RCC 7860 (cell line): ENCODE measurements around the gene ASS1.

Experiments used
- DNase-seq: peaks from one replicate; pipeline ENCODE4 v3.0.0-alpha.2; 2015; ENCODE audit warnings: low spot score
- FAIRE-seq: peaks from 2 replicates; lab custom pipeline; 2012; peaks lifted over from hg19 to GRCh38; lab: Jason Lieb, UNC

ASS1 gene

DNA sequence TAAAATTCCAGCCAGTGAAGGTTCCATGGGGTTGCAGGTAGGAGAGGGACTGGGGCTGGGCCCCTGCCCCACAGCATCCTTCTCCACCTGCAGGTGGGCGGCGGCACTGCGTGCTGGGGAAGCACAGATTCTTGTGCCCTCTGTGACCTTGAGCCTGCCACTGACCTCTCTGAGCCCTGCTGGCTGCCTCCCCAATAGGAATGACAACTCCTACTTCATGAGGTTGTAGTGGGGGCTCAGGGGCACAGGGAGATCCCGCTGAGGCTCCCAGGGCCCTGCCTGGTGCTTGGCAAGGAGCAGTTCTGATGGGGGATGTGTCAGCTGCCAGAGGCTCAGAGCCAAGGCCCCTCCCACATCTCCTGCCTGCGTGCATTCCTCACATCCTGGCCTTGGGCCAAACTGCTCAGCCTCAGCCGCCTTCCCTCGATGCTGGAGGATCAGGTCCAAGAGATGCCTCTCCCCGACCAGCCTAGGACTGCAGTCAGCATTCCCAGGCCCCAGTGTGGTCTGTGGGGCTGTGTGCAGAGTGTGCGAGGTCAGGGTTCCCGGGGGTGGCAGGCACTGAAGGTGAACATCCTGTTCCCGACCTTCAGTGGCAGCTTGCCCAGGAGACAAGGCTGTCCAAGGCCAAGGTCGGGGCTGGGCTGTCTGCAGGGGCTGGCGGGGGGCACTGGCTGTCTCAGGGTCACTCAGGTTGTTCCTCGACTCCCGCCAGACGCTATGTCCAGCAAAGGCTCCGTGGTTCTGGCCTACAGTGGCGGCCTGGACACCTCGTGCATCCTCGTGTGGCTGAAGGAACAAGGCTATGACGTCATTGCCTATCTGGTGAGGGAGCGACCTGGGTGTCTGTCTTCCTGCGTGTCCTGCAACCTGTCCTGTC, 7.0 kb downstream of the ASS1 start:
- FAIRE-seq, result peak; percentile 74

GRCh38 chr9:130452835-130453234, 8.1 kb downstream of the ASS1 start:
- FAIRE-seq, result no peak

More for the DNA sequence above, 7.0 kb downstream of the ASS1 start:
- peak; percentile 82 for DNase-seq

GRCh38 chr9:130453487-130453886, 8.7 kb downstream of the ASS1 start:
- no peak for FAIRE-seq
- DNase-seq, result peak; percentile 49

More at GRCh38 chr9:130452835-130453234, 8.1 kb downstream of the ASS1 start:
- no peak for DNase-seq

DNA sequence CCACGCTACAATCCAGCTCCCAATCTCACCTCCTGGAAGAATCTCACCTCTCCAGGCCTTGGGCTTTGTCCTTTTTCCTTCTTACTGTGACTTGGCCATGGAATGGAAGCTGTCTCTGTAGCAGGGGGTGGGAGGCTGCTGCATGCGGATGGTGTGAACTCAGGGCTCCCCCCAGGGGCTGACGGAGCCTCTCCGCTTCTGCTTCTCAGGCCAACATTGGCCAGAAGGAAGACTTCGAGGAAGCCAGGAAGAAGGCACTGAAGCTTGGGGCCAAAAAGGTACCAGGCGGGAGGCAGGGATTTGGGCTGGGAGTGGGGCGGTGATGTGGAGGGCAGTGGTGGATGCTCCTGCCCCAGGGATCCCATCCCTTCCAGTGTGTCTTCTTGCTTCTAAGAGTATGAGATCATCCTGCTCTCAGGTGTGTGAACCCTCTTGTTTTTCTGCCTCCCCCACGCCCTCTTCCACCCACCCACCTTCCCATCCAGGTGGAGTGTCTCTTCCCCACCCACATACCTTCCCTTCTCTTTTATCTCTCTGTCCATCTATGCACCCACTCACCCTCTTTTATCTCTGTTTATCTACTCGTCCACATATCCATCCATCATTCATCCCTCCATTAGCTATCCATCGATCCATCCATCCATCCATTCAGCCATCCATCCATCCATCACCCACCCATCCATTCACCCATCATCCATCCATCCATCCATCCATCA, 9.5 kb downstream of the ASS1 start:
- no peak for FAIRE-seq
- no peak for DNase-seq

- DNase-seq, result no peak
- FAIRE-seq, result no peak
Observed at GRCh38 chr9:130454812-130455325, 10.1 kb downstream of the ASS1 start.

- DNase-seq, result no peak
- FAIRE-seq, result no peak
Observed at GRCh38 chr9:130458027-130458803, 13.5 kb downstream of the ASS1 start.

DNA sequence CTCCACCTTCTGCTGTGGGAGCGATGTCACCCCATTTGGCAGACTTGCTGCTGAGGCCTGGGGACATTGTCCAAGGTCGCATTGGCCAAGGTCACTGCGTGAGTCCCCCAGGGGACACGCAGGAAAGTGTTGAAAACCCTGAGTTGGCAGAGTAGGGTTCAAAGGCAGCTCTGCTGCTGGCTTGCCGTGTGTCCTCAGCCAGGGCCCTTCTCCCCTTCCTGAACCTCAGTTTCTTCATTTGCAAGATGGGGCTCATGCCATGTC, 14.0 kb downstream of the ASS1 start:
- FAIRE-seq, result no peak

DNA sequence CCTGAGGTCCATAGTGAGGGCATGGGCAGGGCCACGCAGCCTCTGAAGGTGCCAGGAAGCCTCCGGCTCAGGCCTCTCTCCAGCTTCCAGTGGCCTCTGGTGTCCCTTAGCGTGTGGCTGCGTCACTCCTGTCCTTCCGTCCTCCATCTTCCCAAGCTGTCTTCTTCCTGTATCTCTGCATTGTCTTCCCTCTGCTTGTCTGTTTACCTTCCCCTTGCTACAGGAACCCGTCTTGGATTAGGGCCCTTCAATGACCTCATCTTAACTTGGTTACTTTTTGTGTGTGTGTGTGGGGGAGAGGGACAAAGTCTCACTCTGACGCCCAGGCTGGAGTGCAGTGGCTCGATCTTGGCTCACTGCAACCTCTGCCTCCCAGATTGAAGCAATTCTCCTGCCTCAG, 14.4 kb downstream of the ASS1 start:
- no peak for DNase-seq
- FAIRE-seq, result no peak

More for the DNA sequence above, 14.0 kb downstream of the ASS1 start:
- no peak for DNase-seq

DNA sequence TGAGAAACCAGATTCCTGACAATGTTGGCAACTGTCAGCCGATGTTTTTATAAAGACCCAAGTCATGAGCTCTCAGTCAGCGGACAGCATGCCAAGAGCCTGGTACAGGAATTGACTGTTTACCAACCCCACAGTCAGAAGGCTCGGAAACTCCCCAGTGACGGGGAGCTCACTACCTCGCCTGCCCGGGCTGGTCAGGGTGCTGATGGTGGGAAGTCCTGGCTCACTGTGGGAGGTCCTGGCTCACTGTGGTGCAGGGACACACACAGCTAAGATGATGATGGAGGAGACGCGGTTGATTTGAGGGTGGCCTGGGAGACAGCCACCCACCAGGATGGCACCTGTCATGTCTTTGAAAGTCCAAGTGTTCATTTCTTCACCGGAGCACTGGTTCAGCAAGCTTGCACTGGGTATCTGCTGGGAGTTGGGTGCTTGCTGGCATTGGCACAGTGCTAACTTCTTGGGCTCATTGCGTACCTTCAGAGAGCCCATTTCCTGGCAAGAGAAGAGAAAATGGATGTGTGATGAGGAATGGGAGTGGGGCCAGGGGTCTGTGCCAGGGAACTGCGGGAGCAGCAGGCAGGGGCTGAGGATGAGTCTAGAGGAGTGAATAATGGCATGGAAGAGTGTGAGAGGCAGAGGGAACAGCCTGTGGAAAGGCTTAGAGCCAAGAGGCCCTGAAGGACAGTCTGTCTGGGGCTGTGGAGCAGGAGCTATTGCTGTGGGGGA, 15.3 kb downstream of the ASS1 start:
- DNase-seq (no peak), FAIRE-seq (no peak)

GRCh38 chr9:130461218-130461630, 16.5 kb downstream of the ASS1 start:
- FAIRE-seq, result no peak

DNA sequence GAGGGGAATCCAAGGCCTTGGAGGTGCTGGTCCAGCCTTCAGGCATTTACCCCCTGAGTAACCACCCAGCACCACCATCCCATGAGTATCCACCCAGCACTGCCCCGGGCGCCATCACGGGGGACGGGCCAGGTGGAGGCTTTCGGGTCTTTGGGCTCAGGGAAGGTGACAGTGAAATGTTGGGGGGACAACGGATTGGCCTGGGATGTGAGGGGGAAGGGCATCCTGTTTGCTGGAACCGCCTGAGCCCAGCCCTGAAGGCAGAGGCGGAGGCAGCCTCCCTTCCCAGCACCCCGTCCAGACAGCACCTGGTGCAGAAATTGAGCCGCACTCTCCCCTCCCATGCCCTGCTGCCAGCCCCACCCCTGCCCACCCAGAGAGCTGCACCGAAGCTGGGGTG, 17.0 kb downstream of the ASS1 start:
- no peak for FAIRE-seq

More at GRCh38 chr9:130461218-130461630, 16.5 kb downstream of the ASS1 start:
- DNase-seq, result peak; percentile 13

GRCh38 chr9:130462685-130463540, 18.2 kb downstream of the ASS1 start:
- DNase-seq, result no peak
- FAIRE-seq, result no peak

More for the DNA sequence above, 17.0 kb downstream of the ASS1 start:
- DNase-seq, result no peak

GRCh38 chr9:130463763-130464745, 19.3 kb downstream of the ASS1 start:
- FAIRE-seq (no peak), DNase-seq (no peak)

GRCh38 chr9:130465383-130466096, 20.8 kb downstream of the ASS1 start:
- no peak for FAIRE-seq

DNA sequence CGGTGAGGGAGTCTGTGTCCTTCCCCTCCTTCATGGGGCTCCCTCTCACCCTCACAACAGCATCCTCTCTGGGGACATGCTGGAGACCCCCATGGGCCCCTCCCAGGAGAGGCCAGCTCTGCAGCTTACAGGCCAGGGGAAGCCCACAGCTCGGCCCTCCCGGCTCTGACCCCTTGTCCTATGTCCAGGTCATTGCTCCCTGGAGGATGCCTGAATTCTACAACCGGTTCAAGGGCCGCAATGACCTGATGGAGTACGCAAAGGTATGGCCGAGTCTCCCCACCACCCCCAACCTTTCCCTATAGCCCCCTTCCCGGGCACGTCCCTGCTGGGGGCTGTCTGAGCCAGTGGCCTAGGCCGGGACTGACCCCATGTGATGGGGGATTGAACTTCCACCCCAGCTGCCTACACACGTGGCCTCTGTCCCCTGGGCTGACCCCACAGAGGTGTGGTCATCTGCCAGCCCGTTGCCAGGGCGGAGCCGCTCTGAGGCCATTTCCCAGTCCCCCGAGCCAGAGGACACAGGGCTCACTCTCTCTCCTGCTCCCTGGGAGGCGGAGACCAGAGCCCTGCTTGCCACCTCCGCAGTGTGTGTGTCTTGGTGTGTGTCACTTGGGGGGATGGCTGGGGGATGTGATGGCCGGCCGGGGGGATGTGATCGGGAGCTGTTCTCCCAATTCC, 21.9 kb downstream of the ASS1 start:
- FAIRE-seq (no peak), DNase-seq (no peak)

More at GRCh38 chr9:130465383-130466096, 20.8 kb downstream of the ASS1 start:
- no peak for DNase-seq

DNA sequence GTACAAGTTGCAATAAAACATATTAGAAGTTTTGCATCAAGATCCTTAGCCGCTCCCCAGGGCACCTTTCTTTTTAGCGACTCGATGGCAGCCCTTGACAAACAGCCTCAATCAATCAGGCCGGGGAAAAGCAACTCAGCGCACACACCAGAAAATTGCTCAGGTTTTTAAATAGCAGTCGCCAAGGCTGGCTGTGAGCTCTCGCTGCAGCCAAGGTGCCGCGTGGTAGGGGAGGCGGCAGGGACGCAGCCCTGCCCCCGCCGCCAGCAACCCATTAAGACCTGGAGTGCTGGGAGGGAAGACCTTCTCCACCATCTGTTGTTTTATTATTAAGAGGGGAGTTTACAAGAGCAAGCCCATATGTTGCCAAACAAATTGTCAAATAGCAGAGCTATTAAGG, 22.6 kb downstream of the ASS1 start:
- DNase-seq (no peak), FAIRE-seq (no peak)

- DNase-seq, result no peak
- no peak for FAIRE-seq
Observed at GRCh38 chr9:130468566-130468965, 23.8 kb downstream of the ASS1 start.
